HG03039 (cell line): ENCODE results near the gene SEMG1.

Experiments
- ATAC-seq: cut with Tn5 transposase; IDR thresholded peaks from one replicate; pipeline ENCODE4 v1.9.1; 2021; ENCODE audit warnings: mild to moderate bottlenecking, moderate library complexity; ENCODE audit not compliant: unreplicated experiment

SEMG1 gene

GRCh38 chr20:45218636-45219035 is 11.8 kb downstream of the SEMG1 start:
- ATAC-seq: no peak

- no peak for ATAC-seq
Measured at GRCh38 chr20:45221076-45221475, 14.2 kb downstream of the SEMG1 start, which contains the start of gene SEMG2. Gene SEMG2 (plus strand): TSS chr20:45221373. CDS start chr20:45221390, 17 bp downstream.

- no peak for ATAC-seq
Measured at GRCh38 chr20:45223136-45223535, 16.3 kb downstream of the SEMG1 start.

GRCh38 chr20:45226287-45226686 is 19.5 kb downstream of the SEMG1 start:
- no peak for ATAC-seq

- no peak for ATAC-seq
Measured at GRCh38 chr20:45229264-45230056, 22.6 kb downstream of the SEMG1 start.

GRCh38 chr20:45230631-45231030 is 23.8 kb downstream of the SEMG1 start:
- no peak for ATAC-seq

- ATAC-seq: no peak
Measured at GRCh38 chr20:45235995-45236394, 29.2 kb downstream of the SEMG1 start.

- no peak for ATAC-seq
Measured at GRCh38 chr20:45238139-45238538, 31.3 kb downstream of the SEMG1 start.

GRCh38 chr20:45246109-45246508 is 39.3 kb downstream of the SEMG1 start:
- no peak for ATAC-seq

GRCh38 chr20:45247865-45248264 is 41.0 kb downstream of the SEMG1 start:
- no peak for ATAC-seq

- no peak for ATAC-seq
Measured at GRCh38 chr20:45248609-45249008, 41.8 kb downstream of the SEMG1 start.

GRCh38 chr20:45251884-45252560 is 45.2 kb downstream of the SEMG1 start:
- ATAC-seq: no peak

GRCh38 chr20:45253261-45253660 is 46.4 kb downstream of the SEMG1 start:
- no peak for ATAC-seq

GRCh38 chr20:45254383-45255262 is 47.8 kb downstream of the SEMG1 start, which contains the start of gene SLPI:
Gene SLPI (minus strand): TSS chr20:45254564. CDS start chr20:45254543, 21 bp downstream.
- no peak for ATAC-seq

- ATAC-seq: no peak
Measured at GRCh38 chr20:45257161-45257560, 50.3 kb downstream of the SEMG1 start.

- ATAC-seq: no peak
Measured at GRCh38 chr20:45257711-45258110, 50.9 kb downstream of the SEMG1 start.

- no peak for ATAC-seq
Measured at GRCh38 chr20:45258259-45258658, 51.4 kb downstream of the SEMG1 start.

- ATAC-seq: no peak
Measured at GRCh38 chr20:45258664-45259063, 51.8 kb downstream of the SEMG1 start.
